Colon (tissue), 2 donors: ENCODE results near the gene ADAM22.
A peak's percentile ranks its signal among the peaks of the same experiment; 100 is the strongest.

Experiments
- FAIRE-seq: peaks from 2 replicates; lab custom pipeline; 2012; peaks lifted over from hg19 to GRCh38; lab: Jason Lieb, UNC
- donor health status: control.
- donor health status: control.

Gene ADAM22

GRCh38 chr7:88218836-88219605 lies 285.0 kb downstream of the ADAM22 start:
- FAIRE-seq: no peak

GRCh38 chr7:88219781-88220747 lies 286.0 kb downstream of the ADAM22 start, which contains the start of gene SRI:
SRI (minus strand) TSS chr7:88220038; CDS start chr7:88220026, 12 bp downstream.
- FAIRE-seq: no peak

DNA sequence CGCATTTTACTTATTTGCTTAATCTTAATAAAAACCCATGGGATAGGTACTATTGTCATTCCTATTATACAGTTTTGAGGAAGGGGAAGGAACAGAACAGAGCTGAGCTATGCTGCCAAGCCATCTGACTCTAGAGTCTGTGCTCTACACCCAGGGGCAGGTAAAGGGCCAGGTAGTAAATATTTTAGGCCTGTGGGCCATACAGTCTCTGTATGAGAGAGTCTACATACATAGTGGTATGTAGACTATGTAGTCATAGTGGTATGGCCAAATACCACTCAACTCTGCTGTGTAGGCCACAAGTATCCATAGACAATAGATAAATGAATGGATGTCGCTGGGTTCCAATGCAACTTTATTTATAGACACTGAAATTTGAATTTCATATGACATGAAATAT lies 289.2 kb downstream of the ADAM22 start:
- FAIRE-seq: no peak

- FAIRE-seq: no peak
These were observed 290.7 kb downstream of the ADAM22 start for GRCh38 chr7:88224601-88225275.

- no peak for FAIRE-seq
These were observed 292.1 kb downstream of the ADAM22 start for GRCh38 chr7:88226201-88226600.

GRCh38 chr7:88226886-88227516 lies 292.9 kb downstream of the ADAM22 start:
- peak; percentile 84 for FAIRE-seq

- peak; percentile 80 for FAIRE-seq
These were observed 295.4 kb downstream of the ADAM22 start for GRCh38 chr7:88229302-88229995.

GRCh38 chr7:88230646-88231045 lies 296.6 kb downstream of the ADAM22 start:
- no peak for FAIRE-seq

GRCh38 chr7:88233828-88234227 lies 299.8 kb downstream of the ADAM22 start:
- no peak for FAIRE-seq

- FAIRE-seq: no peak
These were observed 305.8 kb downstream of the ADAM22 start for GRCh38 chr7:88239852-88240251.

DNA sequence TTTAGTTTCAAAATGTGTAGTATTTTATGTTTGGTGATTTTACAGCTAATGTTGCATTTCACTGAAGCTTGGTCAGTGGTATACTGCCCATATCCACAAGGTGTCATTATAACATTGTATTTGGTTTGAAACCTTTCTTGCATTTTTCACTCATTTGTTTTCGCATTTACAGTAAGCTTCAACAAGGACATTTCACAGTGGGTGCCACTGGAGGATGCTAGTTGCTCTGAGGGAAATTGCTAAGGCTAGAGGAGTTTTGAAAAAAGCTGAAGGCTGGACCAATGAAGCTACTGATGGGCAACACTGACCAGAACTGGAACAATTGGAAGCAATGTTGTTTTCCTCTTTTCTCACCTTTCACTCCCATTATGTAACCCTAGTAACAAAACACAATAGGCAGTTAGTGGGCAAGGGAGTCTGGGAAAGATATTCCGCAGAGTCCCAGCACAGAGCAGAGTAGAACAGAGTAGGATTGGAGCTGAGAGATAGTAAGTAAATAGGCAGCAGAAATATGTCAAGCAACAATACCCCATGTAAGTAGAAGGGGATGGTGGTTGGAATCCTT lies 309.4 kb downstream of the ADAM22 start:
- FAIRE-seq: no peak

GRCh38 chr7:88244258-88244657 lies 310.2 kb downstream of the ADAM22 start:
- FAIRE-seq: no peak
